ENCODE measurements around the gene TSPAN9. TPM values are rescaled to one million over a fixed set of nuclear protein-coding genes. Genes with fewer than 3 reads are reported as not detected.

The TSPAN9 gene
- total RNA-seq, 1 donor from 2014 or later, result 109 TPM

GRCh38 chr12:3132636-3133404 lies 55.6 kb downstream of the TSPAN9 start:
- no peaks in the 10 kb centered on the region for H3K9me3 ChIP-seq
- no peaks in the 10 kb centered on the region for H3K36me3 ChIP-seq
- no peak for DNase-seq (ENCODE audit: low spot score in 2 of 2)
- peak overlapping the region in 1 of 2 donors; percentile 3 for H3K27ac ChIP-seq
- peaks cover 0 to 39% of the 10 kb centered on the region in 2 donors for H3K4me1 ChIP-seq
- H3K27me3 ChIP-seq, result no peaks in the 10 kb centered on the region
- TF ChIP-seq, protein P1, sequence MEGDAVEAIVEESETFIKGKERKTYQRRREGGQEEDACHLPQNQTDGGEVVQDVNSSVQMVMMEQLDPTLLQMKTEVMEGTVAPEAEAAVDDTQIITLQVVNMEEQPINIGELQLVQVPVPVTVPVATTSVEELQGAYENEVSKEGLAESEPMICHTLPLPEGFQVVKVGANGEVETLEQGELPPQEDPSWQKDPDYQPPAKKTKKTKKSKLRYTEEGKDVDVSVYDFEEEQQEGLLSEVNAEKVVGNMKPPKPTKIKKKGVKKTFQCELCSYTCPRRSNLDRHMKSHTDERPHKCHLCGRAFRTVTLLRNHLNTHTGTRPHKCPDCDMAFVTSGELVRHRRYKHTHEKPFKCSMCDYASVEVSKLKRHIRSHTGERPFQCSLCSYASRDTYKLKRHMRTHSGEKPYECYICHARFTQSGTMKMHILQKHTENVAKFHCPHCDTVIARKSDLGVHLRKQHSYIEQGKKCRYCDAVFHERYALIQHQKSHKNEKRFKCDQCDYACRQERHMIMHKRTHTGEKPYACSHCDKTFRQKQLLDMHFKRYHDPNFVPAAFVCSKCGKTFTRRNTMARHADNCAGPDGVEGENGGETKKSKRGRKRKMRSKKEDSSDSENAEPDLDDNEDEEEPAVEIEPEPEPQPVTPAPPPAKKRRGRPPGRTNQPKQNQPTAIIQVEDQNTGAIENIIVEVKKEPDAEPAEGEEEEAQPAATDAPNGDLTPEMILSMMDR (IDR thresholded peaks at IDR 0.05), result no peak
- intact Hi-C loops (cut with DNase I), result loop anchor here (10.0 kb wide), 1 partner anchor 672 kb away; no protein-coding TSS in a partner anchor
- H3K4me3 ChIP-seq, result no peak overlapping the region

- H3K27me3 ChIP-seq, result no peaks in the 10 kb centered on the region
- H3K4me1 ChIP-seq, result peaks cover 0 to 39% of the 10 kb centered on the region in 2 donors
- no peaks in the 10 kb centered on the region for H3K36me3 ChIP-seq
- H3K9me3 ChIP-seq, result no peaks in the 10 kb centered on the region
- TF ChIP-seq, protein P1 (IDR thresholded peaks at IDR 0.05), result no peak
- no peak overlapping the region for H3K27ac ChIP-seq
- DNase-seq (ENCODE audit: low spot score in 2 of 2), result no peak
- intact Hi-C loops (cut with DNase I), result loop anchor here (10.0 kb wide), 1 partner anchor 671 kb away; no protein-coding TSS in a partner anchor
- no peak overlapping the region for H3K4me3 ChIP-seq
Measured at GRCh38 chr12:3133405-3133783, 56.2 kb downstream of the TSPAN9 start.

DNA sequence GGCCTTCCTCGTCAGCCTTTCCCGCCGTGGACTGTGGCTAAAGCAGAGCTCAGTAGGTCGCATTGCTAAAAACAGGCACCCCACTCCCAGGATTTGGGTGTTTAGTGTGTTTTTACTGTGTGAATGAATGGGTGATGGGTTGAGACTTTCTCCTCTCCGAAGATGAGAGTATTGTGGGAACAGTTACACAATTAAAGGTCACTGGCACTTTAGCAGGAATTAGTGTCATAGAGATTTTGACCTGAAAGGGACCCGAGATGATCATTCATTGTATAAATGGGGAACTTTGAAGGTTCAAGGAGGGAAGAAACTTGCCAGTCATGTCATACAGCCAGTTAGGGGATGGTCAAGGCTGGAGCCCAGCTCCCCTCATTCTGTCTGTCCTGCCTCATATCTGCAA lies 56.9 kb downstream of the TSPAN9 start:
- H3K4me1 ChIP-seq, result peaks cover 0 to 39% of the 10 kb centered on the region in 2 donors

GRCh38 chr12:3134526-3135135 lies 57.5 kb downstream of the TSPAN9 start:
- Histone ChIP-seq H3K27ac (no peak overlapping the region), H3K27me3 (no peaks in the 10 kb centered on the region), H3K4me1 (peaks cover 0 to 39% of the 10 kb centered on the region in 2 donors), H3K4me3 (no peak overlapping the region), H3K36me3 (no peaks in the 10 kb centered on the region), H3K9me3 (no peaks in the 10 kb centered on the region)
- TF ChIP-seq, protein P1 (IDR thresholded peaks at IDR 0.05), result no peak
- intact Hi-C loops (cut with DNase I), result loop anchor here (1.0 to 10.0 kb wide), 4 partner anchors 62 to 670 kb away; no protein-coding TSS in a partner anchor
- no peak for DNase-seq (ENCODE audit: low spot score in 2 of 2)

More for the DNA sequence above, 56.9 kb downstream of the TSPAN9 start:
- Histone ChIP-seq H3K4me3 (no peak overlapping the region), H3K27me3 (no peaks in the 10 kb centered on the region), H3K27ac (no peak overlapping the region), H3K36me3 (no peaks in the 10 kb centered on the region), H3K9me3 (no peaks in the 10 kb centered on the region)
- intact Hi-C loops (cut with DNase I), result loop anchor here (2.0 to 10.0 kb wide), 2 partner anchors 61 to 671 kb away; no protein-coding TSS in a partner anchor
- no peak for DNase-seq (ENCODE audit: low spot score in 2 of 2)
- TF ChIP-seq, protein P1 (IDR thresholded peaks at IDR 0.05), result no peak

GRCh38 chr12:3135522-3136461 lies 58.6 kb downstream of the TSPAN9 start:
- Histone ChIP-seq H3K4me1 (peaks cover 0 to 35% of the 10 kb centered on the region in 2 donors), H3K27me3 (no peaks in the 10 kb centered on the region), H3K27ac (no peak overlapping the region), H3K4me3 (no peak overlapping the region), H3K36me3 (no peaks in the 10 kb centered on the region), H3K9me3 (no peaks in the 10 kb centered on the region)
- intact Hi-C loops (cut with DNase I), result loop anchor here (1.0 to 10.0 kb wide), 5 partner anchors 15 to 669 kb away; no protein-coding TSS in a partner anchor
- TF ChIP-seq, protein P1 (IDR thresholded peaks at IDR 0.05), result peak; percentile 78 to 85 (median 82)
- no peak for DNase-seq (ENCODE audit: low spot score in 2 of 2)

All from ascending aorta (tissue), 2 donors.